Prostate gland (tissue), 2 donors: Measurements from ENCODE around the gene ACTR2.
"Not testable (repeated sequence)": the region's sequence is repeated elsewhere in the genome, so short reads cannot be mapped to it uniquely, and the experiment has no call there.

Experiments
- CTCF ChIP-seq, 4 experiments: fragments of 200-600 bp in 2 of 4; fragments of 450-650 bp in 2 of 4; sonication (generic) in 2 of 4; IDR thresholded peaks; 1 replicate in 3 of 4; 2 replicates in 1 of 4; pipeline ENCODE4 v1.5.1; 2016 to 2019; ENCODE audit warnings: antibody characterized with exemption in 4 of 4, mild to moderate bottlenecking in 2 of 4, moderate library complexity in 2 of 4
- POLR2A ChIP-seq: fragments of 450-650 bp; IDR thresholded peaks from one replicate; pipeline ENCODE4 v1.6.1; 2016; ENCODE audit warnings: antibody characterized with exemption, mild to moderate bottlenecking
- POLR2AphosphoS5 ChIP-seq: sonication (generic); formaldehyde crosslinking; IDR thresholded peaks from one replicate; pipeline ENCODE4 v1.6.1; 2017; ENCODE audit warnings: antibody characterized with exemption

DNA sequence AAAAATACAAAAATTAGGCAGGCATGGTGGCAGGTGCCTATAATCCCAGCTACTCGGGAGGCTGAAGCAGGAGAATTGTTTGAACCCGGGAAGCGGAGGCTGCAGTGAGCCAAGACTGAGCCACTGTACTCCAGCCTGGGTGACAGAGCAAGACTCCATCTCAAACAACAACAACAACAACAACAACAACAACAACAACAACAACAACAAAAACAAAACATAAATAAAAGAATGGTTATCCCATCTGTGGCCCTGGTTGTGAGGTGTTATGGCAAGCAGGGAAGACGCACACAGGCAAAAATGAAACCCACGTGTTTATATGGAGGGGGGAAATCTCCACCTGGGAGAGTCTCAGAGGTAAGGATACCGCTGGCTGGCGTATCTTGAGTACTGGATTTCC, 89.7 kb downstream of the ACTR2 start:
- not testable (repeated sequence) for TF ChIP-seq CTCF (IDR thresholded peaks at IDR 0.05); POLR2A; POLR2AphosphoS5
